PC-9 (cell line): ENCODE results near the gene EML6. TPM values are rescaled to one million over a fixed set of nuclear protein-coding genes. Genes with fewer than 3 reads are reported as not detected.
A peak's percentile ranks its signal among the peaks of the same experiment; 100 is the strongest.

Source experiments
- BruUV-seq: library from RNA; stranded (reverse); fragments of 400-500 nt; replicated peaks from 2 replicates; lab custom pipeline; 2021; lab: Mats Ljungman, UMichigan
- CTCF ChIA-PET: fragments of 300-600 bp; sonication (Branson Sonifier 250); formaldehyde crosslinking; loops from one replicate; lab custom pipeline; 2022; ENCODE audit warnings: antibody characterized with exemption; lab: Charles Lee
- POLR2A ChIA-PET: fragments of 300-600 bp; sonication (Branson Sonifier 250); formaldehyde crosslinking; loops from one replicate; lab custom pipeline; 2022; ENCODE audit warnings: antibody characterized with exemption; ENCODE audit not compliant: unreplicated experiment; lab: Charles Lee
- DNase-seq, 2 experiments: peaks; one replicate each; pipeline versions ENCODE4 v3.0.0 to v3.0.0-alpha.2; 2015 to 2022; ENCODE audit warnings: mixed read lengths in 1 of 2
- H2AFZ ChIP-seq: fragments of 200-600 bp; sonication (generic); 2 replicates; pipeline ENCODE4 v1.8.1; 2017; ENCODE audit warnings: antibody characterized with exemption
- H3F3A ChIP-seq: fragments of 200-600 bp; sonication (generic); 2 replicates; pipeline ENCODE4 v1.8.1; 2017; ENCODE audit warnings: antibody characterized with exemption, mild to moderate bottlenecking, low read depth; ENCODE audit not compliant: insufficient read depth
- H3K27ac ChIP-seq: fragments of 200-600 bp; sonication (generic); 2 replicates; pipeline ENCODE4 v1.6.1; 2016; ENCODE audit warnings: mixed run types
- H3K27me3 ChIP-seq: fragments of 200-600 bp; sonication (generic); 2 replicates; pipeline ENCODE4 v1.6.1; 2016; ENCODE audit warnings: low read depth, mixed run types; ENCODE audit not compliant: insufficient read depth
- H3K36me3 ChIP-seq: fragments of 200-600 bp; sonication (generic); 2 replicates; pipeline ENCODE4 v1.6.1; 2016; ENCODE audit warnings: low read depth, mixed run types
- H3K4me1 ChIP-seq: fragments of 200-600 bp; sonication (generic); replicated peaks from 2 replicates; pipeline ENCODE4 v1.6.1; 2016; ENCODE audit warnings: mixed run types; ENCODE audit not compliant: insufficient read depth
- H3K4me2 ChIP-seq: fragments of 200-600 bp; sonication (generic); 2 replicates; pipeline ENCODE4 v1.6.1; 2017; ENCODE audit warnings: mixed run types
- H3K4me3 ChIP-seq: fragments of 200-600 bp; sonication (generic); 2 replicates; pipeline ENCODE4 v1.6.1; 2016; ENCODE audit warnings: mixed run types
- H3K79me2 ChIP-seq: fragments of 200-600 bp; sonication (generic); 2 replicates; pipeline ENCODE4 v1.6.1; 2017; ENCODE audit warnings: low read depth, mixed run types
- H3K9me2 ChIP-seq: fragments of 200-600 bp; sonication (generic); 2 replicates; pipeline ENCODE4 v1.8.1; 2017; ENCODE audit warnings: mild to moderate bottlenecking; ENCODE audit not compliant: insufficient read depth
- H3K9me3 ChIP-seq: fragments of 200-600 bp; sonication (generic); 2 replicates; pipeline ENCODE4 v1.8.1; 2016; ENCODE audit warnings: low read depth; ENCODE audit not compliant: insufficient read depth
- H4K20me1 ChIP-seq: fragments of 200-600 bp; sonication (generic); 2 replicates; pipeline ENCODE4 v1.8.1; 2017; ENCODE audit not compliant: insufficient read depth
- EZH2 ChIP-seq: fragments of 200-600 bp; sonication (generic); IDR thresholded peaks from 2 replicates; pipeline ENCODE4 v1.8.0; 2017; ENCODE audit warnings: antibody characterized with exemption, low read depth
- intact Hi-C: fragments of 100-400 bp; cut with micrococcal nuclease; formaldehyde crosslinking; loops from one replicate; pipeline ENCODE4 v1.10.0; 2022; ENCODE audit not compliant: unreplicated experiment
- total RNA-seq: library from RNA; stranded (reverse); gene quantifications from 2 replicates; pipeline ENCODE4 v1.2.3, GENCODE V29; 2021
- TF ChIP-seq, protein P1 (sequence below): fragments of 200-600 bp; sonication (generic); conservative IDR thresholded peaks from 2 replicates; pipeline ENCODE4 v1.6.1; 2017; ENCODE audit warnings: mixed run types, antibody characterized with exemption, mild to moderate bottlenecking, moderate library complexity

The EML6 gene
- total RNA-seq, 1 experiment from 2014 or later: 3.7 TPM

DNA sequence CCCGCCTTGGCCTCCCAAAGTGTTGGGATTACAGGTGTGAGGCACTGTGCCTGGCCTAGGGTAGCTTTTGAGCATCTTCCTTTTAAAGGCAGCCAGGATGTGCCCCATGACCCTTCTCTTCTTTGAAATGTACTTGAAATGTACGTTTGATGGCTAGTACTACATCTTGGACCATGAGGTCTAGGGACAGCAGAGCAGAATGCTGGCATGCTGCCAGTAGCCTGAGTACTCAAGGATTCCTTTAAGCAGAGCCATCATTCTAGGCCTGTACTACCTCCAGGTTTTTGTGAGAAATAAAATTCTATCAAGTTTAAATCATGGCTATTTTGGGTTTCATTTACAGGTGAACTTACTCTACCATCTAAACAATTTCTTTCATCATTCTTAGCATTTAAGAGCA, 2.9 kb upstream of the EML6 start:
- CTCF ChIA-PET: no interaction called here
- peaks cover 10% of the 10 kb centered on the region for H3K4me1 ChIP-seq
- POLR2A ChIA-PET: no interaction called here
- H2AFZ ChIP-seq: no peak overlapping the region
- no peaks in the 10 kb centered on the region for H3K27me3 ChIP-seq
- no TSS peak for BruUV-seq
- no peak overlapping the region for H3K4me3 ChIP-seq
- DNase-seq: no peak
- no peaks in the 10 kb centered on the region for H4K20me1 ChIP-seq
- H3K9me2 ChIP-seq: no peaks in the 10 kb centered on the region
- no peaks in the 10 kb centered on the region for H3K79me2 ChIP-seq
- H3K27ac ChIP-seq: no peak overlapping the region
- no peak for TF ChIP-seq EZH2
- TF ChIP-seq, protein P1, sequence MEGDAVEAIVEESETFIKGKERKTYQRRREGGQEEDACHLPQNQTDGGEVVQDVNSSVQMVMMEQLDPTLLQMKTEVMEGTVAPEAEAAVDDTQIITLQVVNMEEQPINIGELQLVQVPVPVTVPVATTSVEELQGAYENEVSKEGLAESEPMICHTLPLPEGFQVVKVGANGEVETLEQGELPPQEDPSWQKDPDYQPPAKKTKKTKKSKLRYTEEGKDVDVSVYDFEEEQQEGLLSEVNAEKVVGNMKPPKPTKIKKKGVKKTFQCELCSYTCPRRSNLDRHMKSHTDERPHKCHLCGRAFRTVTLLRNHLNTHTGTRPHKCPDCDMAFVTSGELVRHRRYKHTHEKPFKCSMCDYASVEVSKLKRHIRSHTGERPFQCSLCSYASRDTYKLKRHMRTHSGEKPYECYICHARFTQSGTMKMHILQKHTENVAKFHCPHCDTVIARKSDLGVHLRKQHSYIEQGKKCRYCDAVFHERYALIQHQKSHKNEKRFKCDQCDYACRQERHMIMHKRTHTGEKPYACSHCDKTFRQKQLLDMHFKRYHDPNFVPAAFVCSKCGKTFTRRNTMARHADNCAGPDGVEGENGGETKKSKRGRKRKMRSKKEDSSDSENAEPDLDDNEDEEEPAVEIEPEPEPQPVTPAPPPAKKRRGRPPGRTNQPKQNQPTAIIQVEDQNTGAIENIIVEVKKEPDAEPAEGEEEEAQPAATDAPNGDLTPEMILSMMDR: no peak
- intact Hi-C loops: loop anchor here (5.0 to 10.0 kb wide), 4 partner anchors 198 to 894 kb away; partner anchors contain the start of gene PPP4R3B
- H3K4me2 ChIP-seq: no peak overlapping the region
- no peaks in the 10 kb centered on the region for H3K9me3 ChIP-seq
- no peaks in the 10 kb centered on the region; the same call in 1 of the 2 replicates for H3F3A ChIP-seq
- no peaks in the 10 kb centered on the region for H3K36me3 ChIP-seq

DNA sequence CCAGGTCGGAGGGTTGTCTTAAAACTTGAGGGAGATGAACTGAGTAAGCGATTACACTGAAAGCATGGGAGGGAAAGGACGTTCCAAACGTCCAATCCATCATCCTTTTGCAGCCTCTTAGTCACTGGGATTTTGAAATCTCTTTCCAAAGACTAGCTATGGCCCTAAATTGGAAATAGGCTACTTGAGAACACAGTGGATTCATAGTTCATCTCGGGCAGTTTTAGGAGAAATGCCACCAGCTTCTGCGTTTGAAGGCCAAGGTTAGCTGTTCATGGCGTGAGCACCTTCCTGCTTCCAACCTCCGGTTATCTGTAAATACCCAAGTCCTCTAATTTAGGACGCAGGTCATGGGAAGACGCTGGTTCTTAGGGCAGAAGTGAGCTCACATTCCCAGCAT, 821 bp upstream of the EML6 start:
- TSS peak; percentile 75 for BruUV-seq
- Histone ChIP-seq H3K4me3 (peak overlapping the region; percentile 80), H3K9me2 (no peaks in the 10 kb centered on the region), H3K9me3 (no peaks in the 10 kb centered on the region), H3K27me3 (no peaks in the 10 kb centered on the region), H3F3A (no peaks in the 10 kb centered on the region; the same call in 1 of the 2 replicates), H3K4me1 (peaks cover 26% of the 10 kb centered on the region), H3K27ac (peak overlapping the region; percentile 56), H3K4me2 (peak overlapping the region; percentile 89), H3K79me2 (no peaks in the 10 kb centered on the region), H3K36me3 (no peaks in the 10 kb centered on the region), H4K20me1 (no peaks in the 10 kb centered on the region), H2AFZ (peak overlapping the region; percentile 98)
- CTCF ChIA-PET: interaction anchor here (0.6 to 1.5 kb wide), 4 partner anchors 18 to 198 kb away, joined by 3 to 5 read pairs (median 4); no protein-coding TSS in a partner anchor
- no peak for TF ChIP-seq EZH2
- TF ChIP-seq, protein P1: no peak
- peak in 1 of 2 experiments; percentile 48 for DNase-seq
- POLR2A ChIA-PET: interaction anchor here (0.6 to 1.0 kb wide), 4 partner anchors 49 to 797 kb away, joined by 3 to 5 read pairs (median 4); partner anchors contain the start of genes ACYP2 and CFAP36
- intact Hi-C loops: loop anchor here (1.0 to 10.0 kb wide), 8 partner anchors 49 to 892 kb away; partner anchors contain the start of genes CFAP36, CLHC1, PPP4R3B and RPS27A

DNA sequence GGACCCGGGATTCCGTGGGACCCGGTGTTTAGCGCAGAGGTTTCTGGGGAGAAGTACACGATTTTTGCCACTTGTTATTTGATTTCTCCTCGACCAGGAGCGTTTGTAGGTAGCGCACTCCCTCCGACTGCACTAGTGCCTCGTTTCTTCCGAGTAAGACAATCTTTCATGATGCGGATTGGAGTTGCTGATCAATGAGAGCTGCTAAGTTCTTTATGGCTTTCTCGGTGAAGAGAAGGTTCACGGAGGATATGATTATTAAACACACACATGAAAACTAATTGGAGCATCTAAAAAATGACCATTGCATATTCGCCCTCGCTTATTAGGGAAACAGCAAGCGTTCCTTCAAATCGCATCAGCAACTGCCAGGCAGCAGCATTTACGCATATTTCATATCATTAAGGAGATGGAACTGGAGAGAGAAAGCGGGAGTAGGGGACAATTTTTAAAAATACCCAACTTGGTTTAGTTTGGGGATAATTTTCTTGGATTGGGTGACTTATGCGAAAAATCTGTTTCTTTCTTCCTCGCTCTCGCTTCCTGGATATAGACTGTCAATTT, 616 bp downstream of the EML6 start:
- H3K27ac ChIP-seq: no peak overlapping the region
- H3K4me2 ChIP-seq: peak overlapping the region; percentile 85
- BruUV-seq: no TSS peak
- no peaks in the 10 kb centered on the region for H3K27me3 ChIP-seq
- DNase-seq: no peak
- intact Hi-C loops: loop anchor here (1.0 to 10.0 kb wide), 8 partner anchors 51 to 891 kb away; partner anchors contain the start of genes CFAP36, CLHC1, PPP4R3B and RPS27A
- H3K36me3 ChIP-seq: no peaks in the 10 kb centered on the region
- ChIA-PET CTCF (interaction anchor here (0.6 to 1.5 kb wide), 2 partner anchors 114 to 205 kb away, joined by 3 to 5 read pairs; no protein-coding TSS in a partner anchor), POLR2A (no interaction called here)
- peak overlapping the region; percentile 86 for H2AFZ ChIP-seq
- H3K4me3 ChIP-seq: peak overlapping the region; percentile 80
- peaks cover 13% of the 10 kb centered on the region; the same call in 1 of the 2 replicates for H3F3A ChIP-seq
- H4K20me1 ChIP-seq: no peaks in the 10 kb centered on the region
- no peaks in the 10 kb centered on the region for H3K79me2 ChIP-seq
- peaks cover 40% of the 10 kb centered on the region for H3K4me1 ChIP-seq
- TF ChIP-seq EZH2: no peak
- TF ChIP-seq, protein P1: no peak; the same call in 1 of the 2 replicates
- H3K9me3 ChIP-seq: no peaks in the 10 kb centered on the region
- H3K9me2 ChIP-seq: no peaks in the 10 kb centered on the region
